Measurements from ENCODE around the gene SPDYE2. TPM values are rescaled to one million over a fixed set of nuclear protein-coding genes. Genes with fewer than 3 reads are reported as not detected.
A peak's percentile ranks its signal among the peaks of the same experiment; 100 is the strongest.
"Not testable (repeated sequence)": the region's sequence is repeated elsewhere in the genome, so short reads cannot be mapped to it uniquely, and the experiment has no call there.

The SPDYE2 gene
- total and polyA plus RNA-seq, 4 experiments from 2014 or later = 0.20 to 1.7 (median 0.28) TPM; not detected in 1

DNA sequence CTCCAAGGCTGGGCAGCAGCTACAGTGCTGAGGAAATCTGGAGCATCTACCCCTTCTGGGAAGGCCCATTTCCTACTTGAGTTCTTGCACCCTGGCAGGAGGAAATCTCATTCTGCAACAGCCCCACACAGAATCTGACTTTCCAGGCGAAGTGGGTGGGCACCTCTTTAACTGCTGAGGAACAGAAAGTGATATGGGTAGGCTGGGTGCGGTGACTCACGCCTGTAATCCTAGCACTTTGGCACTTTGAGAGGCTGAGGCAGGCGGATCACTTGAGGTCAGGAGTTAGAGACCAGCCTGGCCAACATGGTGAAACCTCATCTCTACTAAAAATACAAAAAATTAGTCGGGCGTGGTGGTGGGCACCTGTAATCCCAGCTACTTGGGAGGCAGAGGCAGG, 23.6 kb downstream of the SPDYE2 start:
- H3K36me3 ChIP-seq (ENCODE audit: insufficient read depth, low read length); H3K4me1 Mint-ChIP-seq; H3K27ac ChIP-seq (ENCODE audit: low read depth, low read length); CTCF ChIA-PET (ENCODE audit: partially characterized antibody); POLR2A ChIA-PET (ENCODE audit: partially characterized antibody); H3K27me3 Mint-ChIP-seq; intact Hi-C loops (cut with micrococcal nuclease); H3K9me3 ChIP-seq (ENCODE audit: control insufficient read depth in 1 of 2, low read length in 2 of 2); H3K4me1 ChIP-seq (ENCODE audit: insufficient read depth, low read length); H3K4me3 Mint-ChIP-seq; DNase-seq; H3K4me3 ChIP-seq (ENCODE audit: low read length in 2 of 2); H3K36me3 Mint-ChIP-seq; H3K27ac Mint-ChIP-seq; H3K9me3 Mint-ChIP-seq; H3K27me3 ChIP-seq (ENCODE audit: insufficient read depth, low read length): not testable (repeated sequence)

DNA sequence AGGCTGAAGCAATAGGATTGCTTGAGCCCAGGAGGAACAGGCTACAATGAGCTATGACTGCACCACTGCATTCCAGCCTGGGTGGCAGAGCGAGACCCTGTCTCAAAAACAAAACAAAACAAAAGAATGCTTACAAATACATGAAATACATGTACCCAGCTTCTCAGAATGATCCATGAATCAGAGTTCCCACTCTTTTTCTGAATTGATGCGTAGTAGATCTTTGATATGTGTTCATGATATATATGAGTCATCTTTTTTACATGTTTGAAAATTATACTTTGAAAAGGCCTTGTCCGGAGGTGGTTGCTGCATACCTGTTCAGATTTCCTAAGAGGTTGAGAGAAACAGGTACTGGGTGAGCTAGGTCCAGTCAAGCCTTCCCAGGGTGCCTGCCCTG, 25.3 kb downstream of the SPDYE2 start:
- H3K36me3 Mint-ChIP-seq; H3K36me3 ChIP-seq (ENCODE audit: insufficient read depth, low read length); H3K27ac ChIP-seq (ENCODE audit: low read depth, low read length); H3K27ac Mint-ChIP-seq; H3K27me3 ChIP-seq (ENCODE audit: insufficient read depth, low read length); H3K4me3 Mint-ChIP-seq; H3K4me3 ChIP-seq (ENCODE audit: low read length in 2 of 2); intact Hi-C loops (cut with micrococcal nuclease); H3K4me1 ChIP-seq (ENCODE audit: insufficient read depth, low read length); H3K27me3 Mint-ChIP-seq; CTCF ChIA-PET (ENCODE audit: partially characterized antibody); H3K9me3 Mint-ChIP-seq; H3K4me1 Mint-ChIP-seq; DNase-seq; POLR2A ChIA-PET (ENCODE audit: partially characterized antibody); H3K9me3 ChIP-seq (ENCODE audit: control insufficient read depth in 1 of 2, low read length in 2 of 2): not testable (repeated sequence)

DNA sequence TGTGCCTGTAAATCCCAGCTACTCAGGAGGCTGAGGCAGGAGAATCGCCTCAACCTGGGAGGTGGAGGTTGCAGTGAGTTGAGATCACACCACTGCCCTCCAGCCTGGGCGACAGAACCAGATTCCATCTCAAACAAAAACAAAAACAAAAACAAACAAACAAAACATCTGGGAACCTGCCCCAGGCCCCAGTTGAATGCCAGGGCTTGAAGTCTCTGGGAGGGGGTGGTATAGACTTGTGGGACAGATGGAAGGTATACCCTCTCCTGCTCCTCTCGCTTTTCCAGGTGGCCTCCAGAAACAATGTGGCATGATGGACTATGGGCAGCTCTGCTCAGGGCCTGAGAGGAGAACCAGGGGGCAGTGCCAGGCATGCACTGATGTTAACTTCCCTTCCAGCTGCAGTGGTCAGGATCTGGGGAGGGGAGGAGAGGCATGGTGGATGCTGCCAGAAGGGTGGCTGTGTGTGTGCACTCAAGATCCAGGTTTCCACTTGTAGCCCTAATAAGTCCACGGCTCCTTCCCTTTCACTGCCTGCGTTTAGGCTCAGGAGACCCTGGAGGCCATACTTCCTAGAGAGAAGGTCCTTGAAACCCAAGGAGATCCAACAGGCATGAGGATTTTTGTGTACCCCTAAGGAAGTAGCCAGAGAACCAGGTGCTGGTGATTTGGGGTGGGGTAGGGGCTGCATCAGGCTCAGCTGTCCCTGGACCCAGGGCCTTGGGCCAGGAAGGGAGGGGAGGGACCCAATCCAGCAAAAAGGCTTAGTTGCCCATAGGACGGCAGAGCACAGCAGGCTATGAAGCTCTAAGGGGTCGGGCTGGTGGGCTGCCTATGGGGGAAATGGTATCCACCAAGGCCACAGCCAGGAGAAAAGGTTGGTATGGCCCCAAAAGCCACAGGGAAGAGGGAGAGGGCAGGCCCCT, 26.6 kb downstream of the SPDYE2 start:
- H3K4me1 Mint-ChIP-seq; H3K4me3 ChIP-seq (ENCODE audit: low read length in 2 of 2); H3K36me3 Mint-ChIP-seq; H3K4me1 ChIP-seq (ENCODE audit: insufficient read depth, low read length); CTCF ChIA-PET (ENCODE audit: partially characterized antibody); H3K36me3 ChIP-seq (ENCODE audit: insufficient read depth, low read length); H3K27ac Mint-ChIP-seq; intact Hi-C loops (cut with micrococcal nuclease); H3K4me3 Mint-ChIP-seq; H3K27ac ChIP-seq (ENCODE audit: low read depth, low read length); POLR2A ChIA-PET (ENCODE audit: partially characterized antibody); H3K9me3 ChIP-seq (ENCODE audit: control insufficient read depth in 1 of 2, low read length in 2 of 2); H3K27me3 ChIP-seq (ENCODE audit: insufficient read depth, low read length); H3K9me3 Mint-ChIP-seq; H3K27me3 Mint-ChIP-seq; DNase-seq: not testable (repeated sequence)

DNA sequence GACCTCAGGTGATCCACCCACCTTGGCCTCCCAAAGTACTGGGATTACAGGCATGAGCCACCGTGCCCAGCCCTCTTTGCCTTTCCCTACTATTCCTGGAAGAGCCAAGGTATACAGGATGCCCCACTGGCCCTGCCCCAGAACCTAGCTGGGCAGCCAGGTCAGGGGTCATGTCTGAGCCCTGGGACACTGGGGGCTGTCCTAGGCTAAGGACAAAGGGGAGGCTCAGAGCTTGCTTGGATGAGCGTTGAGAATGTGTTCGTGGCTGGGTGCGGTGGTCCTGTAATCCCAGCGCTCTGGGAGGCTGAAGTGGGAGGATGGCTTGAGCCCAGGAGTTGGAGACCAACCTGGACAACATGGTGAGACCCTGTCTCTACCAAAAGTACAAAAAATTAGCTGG, 27.5 kb downstream of the SPDYE2 start:
- H3K4me1 ChIP-seq (ENCODE audit: insufficient read depth, low read length); H3K9me3 ChIP-seq (ENCODE audit: control insufficient read depth in 1 of 2, low read length in 2 of 2); POLR2A ChIA-PET (ENCODE audit: partially characterized antibody); H3K9me3 Mint-ChIP-seq; intact Hi-C loops (cut with micrococcal nuclease); H3K27ac ChIP-seq (ENCODE audit: low read depth, low read length); H3K36me3 ChIP-seq (ENCODE audit: insufficient read depth, low read length); H3K27me3 ChIP-seq (ENCODE audit: insufficient read depth, low read length); H3K36me3 Mint-ChIP-seq; DNase-seq; H3K4me1 Mint-ChIP-seq; H3K4me3 ChIP-seq (ENCODE audit: low read length in 2 of 2); H3K27ac Mint-ChIP-seq; CTCF ChIA-PET (ENCODE audit: partially characterized antibody); H3K4me3 Mint-ChIP-seq; H3K27me3 Mint-ChIP-seq: not testable (repeated sequence)

DNA sequence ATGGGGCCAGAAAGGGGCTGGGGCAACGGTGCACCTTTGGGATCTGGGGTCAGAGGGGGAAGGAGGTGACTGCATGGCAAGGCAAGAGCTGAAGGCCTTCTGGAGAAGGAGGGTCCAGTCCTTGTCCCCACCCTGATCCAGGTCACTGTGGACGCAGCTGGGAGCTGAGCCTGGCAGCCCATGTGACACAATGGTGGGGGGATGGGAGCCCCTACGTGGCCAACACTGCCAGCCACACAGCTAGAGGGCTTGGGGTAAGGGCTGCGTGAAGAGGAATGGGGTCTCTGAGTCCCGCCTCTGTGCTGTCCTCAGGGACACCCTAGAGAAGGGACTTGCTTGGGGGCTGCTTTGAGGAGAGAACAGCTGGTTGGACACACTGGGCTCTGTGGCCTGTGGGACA, 30.7 kb downstream of the SPDYE2 start:
- H3K27ac ChIP-seq (ENCODE audit: low read depth, low read length); intact Hi-C loops (cut with micrococcal nuclease); CTCF ChIA-PET (ENCODE audit: partially characterized antibody); H3K27ac Mint-ChIP-seq; H3K4me3 ChIP-seq (ENCODE audit: low read length in 2 of 2); H3K9me3 ChIP-seq (ENCODE audit: control insufficient read depth in 1 of 2, low read length in 2 of 2); DNase-seq; H3K4me1 ChIP-seq (ENCODE audit: insufficient read depth, low read length); H3K27me3 Mint-ChIP-seq; H3K36me3 Mint-ChIP-seq; H3K36me3 ChIP-seq (ENCODE audit: insufficient read depth, low read length); POLR2A ChIA-PET (ENCODE audit: partially characterized antibody); H3K9me3 Mint-ChIP-seq; H3K4me3 Mint-ChIP-seq; H3K4me1 Mint-ChIP-seq; H3K27me3 ChIP-seq (ENCODE audit: insufficient read depth, low read length): not testable (repeated sequence)

DNA sequence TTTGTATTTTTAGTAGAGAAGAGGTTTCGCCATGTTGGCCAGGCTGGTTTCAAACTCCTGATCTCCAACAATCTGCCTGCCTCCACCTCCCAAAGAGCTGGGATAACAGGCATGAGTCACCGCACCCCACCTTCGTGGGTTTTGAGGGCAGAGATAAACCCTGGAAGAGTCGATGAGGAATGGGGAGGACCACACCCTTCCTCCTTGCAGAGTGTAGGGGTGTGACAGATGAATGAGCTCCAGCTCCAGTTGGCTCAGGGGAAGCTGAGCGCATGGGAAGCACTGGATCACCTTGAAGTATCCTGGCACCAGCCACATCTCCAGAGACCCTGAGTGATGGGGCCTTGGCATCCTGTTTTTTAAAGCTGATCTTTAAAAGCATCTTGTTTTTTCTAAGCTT, 32.5 kb downstream of the SPDYE2 start:
- DNase-seq; H3K27me3 Mint-ChIP-seq; H3K4me1 Mint-ChIP-seq; H3K27ac Mint-ChIP-seq; H3K36me3 Mint-ChIP-seq; H3K36me3 ChIP-seq (ENCODE audit: insufficient read depth, low read length); H3K9me3 Mint-ChIP-seq; H3K27ac ChIP-seq (ENCODE audit: low read depth, low read length); CTCF ChIA-PET (ENCODE audit: partially characterized antibody); POLR2A ChIA-PET (ENCODE audit: partially characterized antibody); H3K4me1 ChIP-seq (ENCODE audit: insufficient read depth, low read length); H3K4me3 Mint-ChIP-seq; H3K9me3 ChIP-seq (ENCODE audit: control insufficient read depth in 1 of 2, low read length in 2 of 2); intact Hi-C loops (cut with micrococcal nuclease); H3K27me3 ChIP-seq (ENCODE audit: insufficient read depth, low read length); H3K4me3 ChIP-seq (ENCODE audit: low read length in 2 of 2): not testable (repeated sequence)

DNA sequence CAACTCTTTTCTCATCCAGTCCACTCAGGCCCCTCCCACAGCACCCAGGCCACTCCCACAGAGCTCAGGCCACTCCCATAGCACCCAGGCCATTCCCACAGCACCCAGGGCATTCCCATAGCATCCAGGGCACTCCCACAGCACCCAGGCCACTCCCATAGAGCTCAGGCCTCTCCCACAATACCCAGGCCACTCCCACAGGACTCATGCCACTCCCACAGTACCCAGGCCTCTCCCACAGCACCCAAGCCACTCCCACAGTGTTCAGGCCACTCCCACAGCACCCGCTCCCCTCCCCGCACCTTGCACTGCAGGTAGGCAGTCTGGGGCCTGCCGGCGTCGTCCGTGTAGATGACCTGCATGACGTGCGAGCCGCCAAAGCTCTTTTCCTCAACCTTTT, 38.8 kb downstream of the SPDYE2 start:
- H3K9me3 Mint-ChIP-seq; H3K27me3 Mint-ChIP-seq; POLR2A ChIA-PET (ENCODE audit: partially characterized antibody); H3K36me3 Mint-ChIP-seq; H3K4me1 ChIP-seq (ENCODE audit: insufficient read depth, low read length); H3K4me3 ChIP-seq (ENCODE audit: low read length in 2 of 2); intact Hi-C loops (cut with micrococcal nuclease); H3K27me3 ChIP-seq (ENCODE audit: insufficient read depth, low read length); DNase-seq; CTCF ChIA-PET (ENCODE audit: partially characterized antibody); H3K9me3 ChIP-seq (ENCODE audit: control insufficient read depth in 1 of 2, low read length in 2 of 2); H3K4me1 Mint-ChIP-seq; H3K27ac ChIP-seq (ENCODE audit: low read depth, low read length); H3K27ac Mint-ChIP-seq; H3K36me3 ChIP-seq (ENCODE audit: insufficient read depth, low read length); H3K4me3 Mint-ChIP-seq: not testable (repeated sequence)

DNA sequence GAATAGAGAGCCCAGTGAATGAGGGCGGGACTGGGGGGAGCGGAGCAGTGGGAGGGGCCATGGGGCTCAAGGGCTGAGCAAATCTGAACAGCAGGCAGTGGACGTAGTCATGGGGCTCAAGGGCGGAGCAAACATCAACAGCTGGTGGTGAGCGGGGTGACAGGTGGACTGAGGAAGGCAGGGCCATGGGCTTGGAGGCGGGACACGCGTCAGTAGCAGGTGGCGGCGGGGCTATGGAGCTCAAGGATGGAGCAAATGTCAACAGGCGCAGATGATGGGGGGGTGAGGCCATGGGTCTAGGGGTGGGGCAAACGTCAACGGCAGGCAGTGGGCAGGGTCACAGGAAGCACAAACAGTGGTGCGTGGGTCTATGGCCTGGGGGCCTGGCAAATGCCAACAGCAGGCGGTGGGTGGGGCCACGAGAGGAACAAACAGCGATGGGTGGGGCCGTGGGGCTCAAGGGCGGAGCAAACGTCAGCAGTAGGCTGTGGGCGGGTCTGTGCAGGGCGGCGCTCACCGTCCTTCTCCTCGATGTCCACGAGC, 41.5 kb downstream of the SPDYE2 start:
- H3K36me3 Mint-ChIP-seq = not testable (repeated sequence)

More for the DNA sequence above, 41.5 kb downstream of the SPDYE2 start:
- H3K27ac Mint-ChIP-seq; intact Hi-C loops (cut with micrococcal nuclease); CTCF ChIA-PET (ENCODE audit: partially characterized antibody); H3K4me3 ChIP-seq (ENCODE audit: low read length in 2 of 2); POLR2A ChIA-PET (ENCODE audit: partially characterized antibody); H3K9me3 Mint-ChIP-seq; H3K9me3 ChIP-seq (ENCODE audit: control insufficient read depth in 1 of 2, low read length in 2 of 2); H3K27me3 Mint-ChIP-seq; H3K4me1 ChIP-seq (ENCODE audit: insufficient read depth, low read length); H3K4me3 Mint-ChIP-seq; H3K4me1 Mint-ChIP-seq; H3K36me3 ChIP-seq (ENCODE audit: insufficient read depth, low read length); H3K27me3 ChIP-seq (ENCODE audit: insufficient read depth, low read length); H3K27ac ChIP-seq (ENCODE audit: low read depth, low read length): not testable (repeated sequence)
- peak; percentile 40 to 77 (median 49) for DNase-seq

Measured in CD4-positive, alpha-beta memory T cell (primary cell).